Body of pancreas (tissue), 4 donors: ENCODE data around the gene RNF11. TPM values are rescaled to one million over a fixed set of nuclear protein-coding genes. Genes with fewer than 3 reads are reported as not detected.

Source experiments
- ATAC-seq: fragments of 150-250 bp; one replicate; pipeline ENCODE4 v1.9.1; 2016
- DNase-seq, 4 donors: peaks; one replicate each; pipeline ENCODE4 v3.0.0-alpha.2; 2019
- H3K27ac ChIP-seq, 4 donors: fragments of 200-600 bp; sonication (generic); 1 replicate in 3 of 4; 2 replicates in 1 of 4; pipeline versions ENCODE4 v1.5.1 to v1.6.1; 2016 to 2019; ENCODE audit warnings: mild to moderate bottlenecking in 1 of 4, mixed read lengths in 1 of 4, moderate library complexity in 1 of 4
- H3K27me3 ChIP-seq, 2 donors: fragments of 200-600 bp; sonication (generic); one replicate each; pipeline ENCODE4 v1.6.0; 2016; ENCODE audit warnings: mild to moderate bottlenecking in 1 of 2
- H3K36me3 ChIP-seq, 2 donors: fragments of 200-600 bp; sonication (generic); replicated peaks in 1 of 2; 2 replicates each; pipeline ENCODE4 v1.5.1; 2016; ENCODE audit warnings: low read depth in 2 of 2; ENCODE audit not compliant: insufficient read depth in 1 of 2
- H3K4me1 ChIP-seq: fragments of 200-600 bp; sonication (generic); one replicate; pipeline ENCODE4 v1.6.0; 2016
- H3K4me3 ChIP-seq, 2 donors: fragments of 200-600 bp; sonication (generic); 1 replicate in 1 of 2; 2 replicates in 1 of 2; pipeline ENCODE4 v1.5.1; 2016 to 2019
- H3K9me3 ChIP-seq, 3 donors: fragments of 200-600 bp; sonication (generic); 1 replicate in 2 of 3; 2 replicates in 1 of 3; pipeline ENCODE4 v1.5.1; 2016
- POLR2A ChIP-seq, 3 donors: fragments of 450-650 bp; IDR thresholded peaks; one replicate each; pipeline ENCODE4 v1.6.1; 2016; ENCODE audit warnings: antibody characterized with exemption in 3 of 3, mild to moderate bottlenecking in 2 of 3
- WGBS, 2 donors: methylation state at CpG; one replicate each; pipeline ENCODE4 v1.1.5; 2017; 5-methylcytosine and 5-hydroxymethylcytosine counted together
- intact Hi-C: fragments of 100-400 bp; cut with DNase I; formaldehyde crosslinking; loops from one replicate; pipeline ENCODE4 v1.15.1; 2023
- total RNA-seq, 2 donors: library from RNA; depleted of rRNA; stranded (reverse); fragments of >200 nt; gene quantifications; one replicate each; pipeline ENCODE4 v1.1.0, GENCODE V29; 2016
- TF ChIP-seq, protein P1 (sequence below), 7 experiments: fragments of 450-650 bp in 4 of 7; fragments of 200-600 bp in 3 of 7; sonication (generic) in 3 of 7; IDR thresholded peaks; one replicate each; pipeline ENCODE4 v1.5.1; 2016 to 2019; ENCODE audit warnings: antibody characterized with exemption in 7 of 7

The RNF11 gene
- total RNA-seq, 2 donors from 2014 or later, result 33.2 to 34.9 TPM

DNA sequence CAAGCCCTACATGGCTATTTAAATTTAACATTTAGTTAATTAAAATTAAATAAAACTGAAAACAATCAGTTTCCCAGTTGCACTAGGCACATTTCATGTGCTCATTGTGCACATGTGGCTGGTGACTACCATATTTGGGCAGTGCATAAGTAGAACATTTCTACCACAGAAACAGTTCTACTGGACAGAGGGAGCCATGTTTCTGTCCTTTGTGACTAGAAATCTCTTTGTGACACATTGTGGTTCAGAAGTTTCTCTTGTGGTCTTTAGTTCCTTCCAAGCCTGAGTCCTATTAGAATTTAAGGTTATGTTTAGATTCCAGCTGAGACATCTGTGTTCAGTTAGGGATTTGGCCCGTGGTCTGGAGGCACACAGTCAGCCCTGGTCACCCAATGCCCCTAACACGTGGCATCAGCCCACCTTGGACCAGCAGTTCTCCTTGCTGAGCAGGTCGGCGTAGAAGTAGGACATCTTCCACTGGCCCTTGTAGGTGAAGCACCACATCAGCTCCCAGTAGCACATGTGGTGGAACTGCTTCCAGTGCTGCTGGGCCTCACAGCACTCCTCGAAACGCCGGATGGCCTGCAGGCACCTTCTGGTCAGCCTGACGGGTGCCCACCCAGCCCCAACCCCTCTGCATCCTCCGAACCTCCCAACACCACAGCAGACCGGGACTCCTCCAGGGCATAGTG is 65.2 kb downstream of the RNF11 start:
- no peak for DNase-seq
- Histone ChIP-seq H3K4me1 (peaks cover 32% of the 10 kb centered on the region), H3K4me3 (no peak overlapping the region), H3K27ac (no peak overlapping the region), H3K36me3 (peaks cover 0 to 2% of the 10 kb centered on the region in 2 donors), H3K9me3 (no peaks in the 10 kb centered on the region), H3K27me3 (no peaks in the 10 kb centered on the region)
- TF ChIP-seq, protein P1, sequence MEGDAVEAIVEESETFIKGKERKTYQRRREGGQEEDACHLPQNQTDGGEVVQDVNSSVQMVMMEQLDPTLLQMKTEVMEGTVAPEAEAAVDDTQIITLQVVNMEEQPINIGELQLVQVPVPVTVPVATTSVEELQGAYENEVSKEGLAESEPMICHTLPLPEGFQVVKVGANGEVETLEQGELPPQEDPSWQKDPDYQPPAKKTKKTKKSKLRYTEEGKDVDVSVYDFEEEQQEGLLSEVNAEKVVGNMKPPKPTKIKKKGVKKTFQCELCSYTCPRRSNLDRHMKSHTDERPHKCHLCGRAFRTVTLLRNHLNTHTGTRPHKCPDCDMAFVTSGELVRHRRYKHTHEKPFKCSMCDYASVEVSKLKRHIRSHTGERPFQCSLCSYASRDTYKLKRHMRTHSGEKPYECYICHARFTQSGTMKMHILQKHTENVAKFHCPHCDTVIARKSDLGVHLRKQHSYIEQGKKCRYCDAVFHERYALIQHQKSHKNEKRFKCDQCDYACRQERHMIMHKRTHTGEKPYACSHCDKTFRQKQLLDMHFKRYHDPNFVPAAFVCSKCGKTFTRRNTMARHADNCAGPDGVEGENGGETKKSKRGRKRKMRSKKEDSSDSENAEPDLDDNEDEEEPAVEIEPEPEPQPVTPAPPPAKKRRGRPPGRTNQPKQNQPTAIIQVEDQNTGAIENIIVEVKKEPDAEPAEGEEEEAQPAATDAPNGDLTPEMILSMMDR (IDR thresholded peaks at IDR 0.05), result no peak
- TF ChIP-seq POLR2A (IDR thresholded peaks at IDR 0.05), result no peak
- WGBS, 2 donors, result 88 to 90% methylated on average over 3 to 10 of the region's 10 CpGs
- no peak for ATAC-seq
- intact Hi-C loops, result no loop called here

DNA sequence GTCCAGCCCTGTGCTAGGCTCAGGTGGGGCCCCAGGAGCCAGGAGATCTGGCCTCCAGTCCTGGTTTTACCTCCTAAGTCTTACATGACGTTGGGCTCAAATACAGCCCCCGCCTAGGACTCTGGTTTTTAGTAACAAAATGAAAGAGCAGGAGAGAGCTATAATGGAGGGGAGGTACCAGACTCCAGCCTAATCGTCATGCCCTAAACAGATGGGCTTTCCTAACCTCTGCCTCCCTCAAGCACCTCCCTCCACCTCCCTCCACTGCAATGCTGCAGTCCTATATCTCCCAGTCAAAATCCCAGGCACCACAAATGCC is 65.7 kb downstream of the RNF11 start:
- TF ChIP-seq, protein P1 (IDR thresholded peaks at IDR 0.05), result no peak
- TF ChIP-seq POLR2A (IDR thresholded peaks at IDR 0.05), result no peak
- DNase-seq (no peak), ATAC-seq (no peak)
- WGBS, 2 donors, result 80 to 88% methylated on average over 1 to 3 of the region's 3 CpGs
- Histone ChIP-seq H3K27me3 (no peaks in the 10 kb centered on the region), H3K9me3 (no peaks in the 10 kb centered on the region), H3K27ac (no peak overlapping the region), H3K4me1 (peaks cover 27% of the 10 kb centered on the region), H3K36me3 (peaks cover 0 to 2% of the 10 kb centered on the region in 2 donors), H3K4me3 (no peak overlapping the region)
- intact Hi-C loops, result no loop called here

DNA sequence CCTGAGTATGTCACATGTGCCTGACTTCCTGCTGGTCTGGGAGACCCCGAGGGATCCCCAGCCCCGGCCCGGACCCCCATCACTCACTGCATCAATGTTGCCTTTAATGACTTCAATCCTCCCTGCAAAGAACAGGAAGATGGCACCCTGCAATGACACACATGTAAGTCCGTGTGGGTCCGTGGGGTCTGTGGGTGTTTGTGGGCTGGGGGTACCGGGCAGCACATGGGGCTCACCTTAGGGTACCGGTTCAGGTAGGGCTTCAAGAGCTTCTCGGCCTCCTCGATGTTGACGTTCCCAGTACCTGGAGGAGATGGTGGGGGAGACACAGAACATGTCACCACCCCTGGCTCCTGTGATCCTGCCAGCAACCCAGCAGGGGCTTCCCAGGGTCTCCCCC is 66.2 kb downstream of the RNF11 start:
- Histone ChIP-seq H3K4me1 (peaks cover 22% of the 10 kb centered on the region), H3K36me3 (peaks cover 0 to 2% of the 10 kb centered on the region in 2 donors), H3K27me3 (no peaks in the 10 kb centered on the region), H3K27ac (no peak overlapping the region), H3K9me3 (no peaks in the 10 kb centered on the region), H3K4me3 (no peak overlapping the region)
- intact Hi-C loops, result no loop called here
- no peak for TF ChIP-seq POLR2A (IDR thresholded peaks at IDR 0.05)
- TF ChIP-seq, protein P1 (IDR thresholded peaks at IDR 0.05), result no peak
- 87 to 93% methylated on average over 4 to 10 of the region's 10 CpGs for WGBS, 2 donors
- DNase-seq (no peak), ATAC-seq (no peak)

DNA sequence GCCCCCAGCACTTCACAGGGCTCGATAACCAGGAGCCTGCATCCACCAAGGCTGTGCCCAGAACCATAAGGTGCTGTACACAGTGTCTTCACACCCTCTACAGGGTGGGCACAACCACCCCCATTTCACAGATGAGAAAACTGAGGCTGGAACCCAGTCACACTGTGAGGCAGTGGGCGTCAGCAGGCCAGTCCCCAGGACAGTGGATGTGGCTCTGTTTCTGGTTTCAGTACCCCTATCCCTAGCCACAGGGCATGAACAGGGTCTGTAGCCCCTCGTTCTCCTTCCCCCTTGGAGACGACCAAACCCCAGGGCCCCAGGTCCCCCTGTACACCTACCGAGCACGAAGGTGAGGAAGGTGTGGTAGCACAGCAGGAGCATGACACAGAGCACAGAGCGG is 66.7 kb downstream of the RNF11 start:
- ATAC-seq (no peak), DNase-seq (no peak)
- 87 to 90% methylated on average over 2 to 7 of the region's 7 CpGs for WGBS, 2 donors
- no peak overlapping the region for H3K4me3 ChIP-seq
- peaks cover 17% of the 10 kb centered on the region for H3K4me1 ChIP-seq
- H3K27ac ChIP-seq, result no peak overlapping the region
- intact Hi-C loops, result no loop called here
- H3K27me3 ChIP-seq, result no peaks in the 10 kb centered on the region
- TF ChIP-seq, protein P1 (IDR thresholded peaks at IDR 0.05), result no peak
- no peak for TF ChIP-seq POLR2A (IDR thresholded peaks at IDR 0.05)
- H3K36me3 ChIP-seq, result peaks cover 0 to 2% of the 10 kb centered on the region in 2 donors
- H3K9me3 ChIP-seq, result no peaks in the 10 kb centered on the region

DNA sequence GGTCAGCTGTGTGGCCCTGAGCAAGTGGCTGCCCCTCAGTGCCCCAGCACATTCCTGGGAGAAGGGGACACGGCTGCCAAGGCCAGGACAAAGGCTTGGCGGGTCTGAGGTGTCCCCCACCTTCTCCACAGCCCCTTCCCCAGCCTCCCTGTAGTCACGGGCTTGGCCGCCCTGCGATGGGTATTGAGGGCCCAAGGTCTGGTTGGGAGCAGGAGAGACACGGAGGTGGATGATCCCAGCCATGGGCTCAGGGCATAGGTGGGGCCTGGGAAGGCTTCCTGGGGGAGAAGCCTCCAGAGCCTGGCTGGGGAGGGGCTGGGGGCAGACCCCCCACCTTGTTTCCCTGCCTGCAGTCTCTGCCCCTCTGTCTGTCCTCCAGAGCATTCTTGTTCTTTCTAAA is 67.2 kb downstream of the RNF11 start:
- intact Hi-C loops, result no loop called here
- Histone ChIP-seq H3K27ac (no peak overlapping the region), H3K4me1 (peaks cover 15% of the 10 kb centered on the region), H3K27me3 (no peaks in the 10 kb centered on the region), H3K9me3 (no peaks in the 10 kb centered on the region), H3K36me3 (peaks cover 0 to 2% of the 10 kb centered on the region in 2 donors), H3K4me3 (no peak overlapping the region)
- ATAC-seq, result no peak
- WGBS, 2 donors, result 93 to 100% methylated on average over 2 to 6 of the region's 6 CpGs
- no peak for TF ChIP-seq POLR2A (IDR thresholded peaks at IDR 0.05)
- TF ChIP-seq, protein P1 (IDR thresholded peaks at IDR 0.05), result no peak
- no peak for DNase-seq
